Kidney (tissue), 14 donors: ENCODE results near the gene TMEM33. TPM values are rescaled to one million over a fixed set of nuclear protein-coding genes. Genes with fewer than 3 reads are reported as not detected.

Experiments
- DNase-seq, 5 donors: peaks; one replicate each; pipeline ENCODE4 v3.0.0-alpha.2; 2013 to 2020
- FAIRE-seq: peaks from 2 replicates; lab custom pipeline; 2012; peaks lifted over from hg19 to GRCh38; lab: Jason Lieb, UNC
- H3K27ac ChIP-seq, 2 donors: one replicate each; pipeline ENCODE4 v1.7.0; 2013; ENCODE audit warnings: low read depth in 2 of 2, low read length in 2 of 2, inconsistent platforms in 1 of 2
- H3K27me3 ChIP-seq: one replicate; pipeline ENCODE4 v1.7.1; 2013; ENCODE audit warnings: low read length, inconsistent platforms; ENCODE audit not compliant: control insufficient read depth, insufficient read depth
- H3K36me3 ChIP-seq, 3 donors: one replicate each; pipeline versions ENCODE4 v1.7.0 to v1.7.1; 2013; ENCODE audit warnings: low read length in 3 of 3, control low read depth in 1 of 3, inconsistent platforms in 1 of 3; ENCODE audit not compliant: insufficient read depth in 3 of 3, control insufficient read depth in 2 of 3
- H3K4me1 ChIP-seq, 3 donors: one replicate each; pipeline versions ENCODE4 v1.7.0 to v1.7.1; 2013; ENCODE audit warnings: low read length in 3 of 3, inconsistent platforms in 1 of 3, low read depth in 1 of 3; ENCODE audit not compliant: control insufficient read depth in 2 of 3, insufficient read depth in 2 of 3
- H3K4me3 ChIP-seq, 3 donors: one replicate each; pipeline versions ENCODE4 v1.7.0 to v1.8.1; 2013; ENCODE audit warnings: low read length in 3 of 3, control low read depth in 1 of 3, inconsistent platforms in 1 of 3
- H3K9ac ChIP-seq, 3 donors: one replicate each; pipeline versions ENCODE4 v1.7.0 to v1.7.1; 2013; ENCODE audit warnings: low read length in 3 of 3, control low read depth in 1 of 3, inconsistent platforms in 1 of 3
- H3K9me3 ChIP-seq, 3 donors: one replicate each; pipeline versions ENCODE4 v1.7.0 to v1.7.1; 2013; ENCODE audit warnings: low read length in 3 of 3, control low read depth in 1 of 3, inconsistent platforms in 1 of 3; ENCODE audit not compliant: control insufficient read depth in 2 of 3, insufficient read depth in 1 of 3
- CTCF ChIP-seq: IDR thresholded peaks from 3 replicates; pipeline ENCODE4 v1.5.1; 2012; ENCODE audit warnings: mild to moderate bottlenecking, moderate library complexity, borderline replicate concordance; ENCODE audit not compliant: insufficient read depth; ENCODE audit errors: extremely low read depth
- intact Hi-C: fragments of 100-400 bp; cut with DNase I; formaldehyde crosslinking; loops from one replicate; pipeline ENCODE4 v1.11.1; 2022
- polyA plus RNA-seq: library from polyadenylated mRNA; stranded (reverse); fragments of 350-450 nt; fragmentation: Illumina TruSeq; extraction: RNeasy Lipid Tissue Mini Kit (QIAGEN cat#74804); gene quantifications from one replicate; pipeline ENCODE4 v1.2.3, GENCODE V29; 2014; ENCODE audit warnings: low read depth, low replicate concordance; ENCODE audit not compliant: insufficient read depth
- total RNA-seq: library from RNA; stranded (reverse); fragmentation: NEBNext Ultra II Directional; extraction: Animal tissue kit (Norgen Biotek cat#: 25700); gene quantifications from one replicate; pipeline ENCODE4 v1.2.1, GENCODE V29; 2021
- donor health status: control.
- donor health status: control.
- donor health status: control.
- donor health status: control.
- donor health status: control.
- donor health status: DM: yes; HTN: yes; CAD: no.
- donor health status: Normal renal cell carcinoma (clear cell type).

TMEM33 gene
- total and polyA plus RNA-seq, 2 donors from 2014 or later, result 20.3 to 63.8 TPM

GRCh38 chr4:41932988-41933387, 2.2 kb upstream of the TMEM33 start:
- intact Hi-C loops, result no loop called here
- Histone ChIP-seq H3K4me1 (peaks cover 0 to 9% (median 0%) of the 10 kb centered on the region in 3 donors), H3K9ac (no peak overlapping the region), H3K27me3 (no peaks in the 10 kb centered on the region), H3K27ac (no peak overlapping the region), H3K36me3 (no peaks in the 10 kb centered on the region), H3K9me3 (no peaks in the 10 kb centered on the region), H3K4me3 (no peak overlapping the region)
- no peak for TF ChIP-seq CTCF
- DNase-seq (no peak), FAIRE-seq (no peak)

- H3K27me3 ChIP-seq, result no peaks in the 10 kb centered on the region
- H3K36me3 ChIP-seq, result peaks cover 1 to 2% (median 2%) of the 10 kb centered on the region in 3 donors
- intact Hi-C loops, result no loop called here
- H3K27ac ChIP-seq, result no peak overlapping the region
- no peak for FAIRE-seq
- H3K9ac ChIP-seq, result no peak overlapping the region
- DNase-seq, result no peak
- peaks cover 0 to 9% (median 0%) of the 10 kb centered on the region in 3 donors for H3K4me1 ChIP-seq
- no peak for TF ChIP-seq CTCF
- peak overlapping the region in 2 of 3 donors; percentile 95 to 96 for H3K4me3 ChIP-seq
- no peaks in the 10 kb centered on the region for H3K9me3 ChIP-seq
Measured at GRCh38 chr4:41933997-41934503, 1.2 kb upstream of the TMEM33 start.

GRCh38 chr4:41934514-41934900, 722 bp upstream of the TMEM33 start:
- peaks cover 0 to 9% (median 0%) of the 10 kb centered on the region in 3 donors for H3K4me1 ChIP-seq
- FAIRE-seq (no peak), DNase-seq (no peak)
- no peaks in the 10 kb centered on the region for H3K27me3 ChIP-seq
- peaks cover 3 to 5% (median 4%) of the 10 kb centered on the region in 3 donors for H3K36me3 ChIP-seq
- TF ChIP-seq CTCF, result no peak
- no peak overlapping the region for H3K9ac ChIP-seq
- peak overlapping the region in 1 of 2 donors; percentile 82 for H3K27ac ChIP-seq
- peak overlapping the region; percentile 81 to 96 (median 95) for H3K4me3 ChIP-seq
- intact Hi-C loops, result no loop called here
- no peaks in the 10 kb centered on the region for H3K9me3 ChIP-seq

GRCh38 chr4:41935652-41936021, 408 bp downstream of the TMEM33 start:
- Histone ChIP-seq H3K4me1 (peaks cover 0 to 9% (median 0%) of the 10 kb centered on the region in 3 donors), H3K36me3 (peaks cover 3 to 8% (median 4%) of the 10 kb centered on the region in 3 donors), H3K27ac (peak overlapping the region in 1 of 2 donors; percentile 55), H3K4me3 (peak overlapping the region; percentile 81 to 96 (median 95)), H3K9ac (peak overlapping the region; percentile 65 to 89 (median 83)), H3K27me3 (no peaks in the 10 kb centered on the region), H3K9me3 (no peaks in the 10 kb centered on the region)
- intact Hi-C loops, result no loop called here
- DNase-seq (no peak), FAIRE-seq (no peak)
- TF ChIP-seq CTCF, result no peak
